HepG2 (cell line): Measurements from ENCODE around the gene CAPZA2. TPM values are rescaled to one million over a fixed set of nuclear protein-coding genes. Genes with fewer than 3 reads are reported as not detected.
A peak's percentile ranks its signal among the peaks of the same experiment; 100 is the strongest.

Experiments used
- BRF2 ChIP-seq: sonication (generic); formaldehyde crosslinking; IDR thresholded peaks from 2 replicates; pipeline ENCODE4 v1.8.1; 2022; ENCODE audit warnings: mild to moderate bottlenecking, missing genetic modification reagents
- CHCHD3 ChIP-seq: sonication (generic); formaldehyde crosslinking; IDR thresholded peaks from 2 replicates; pipeline ENCODE4 v1.8.0; 2022; ENCODE audit warnings: mild to moderate bottlenecking, missing genetic modification reagents, moderate library complexity
- GATAD2A ChIP-seq: IDR thresholded peaks from 2 replicates; pipeline ENCODE4 v1.6.1; 2016
- HCFC1 ChIP-seq: fragments of 150-350 bp; IDR thresholded peaks from 2 replicates; pipeline ENCODE4 v1.6.1; 2014; ENCODE audit warnings: low read depth, low read length
- HMG20B ChIP-seq: conservative IDR thresholded peaks from 2 replicates; pipeline ENCODE4 v1.6.1; 2016; ENCODE audit warnings: missing genetic modification reagents, missing compliant biosample characterization
- HNRNPLL ChIP-seq: fragments of 200-400 bp; formaldehyde crosslinking; IDR thresholded peaks from 2 replicates; pipeline ENCODE4 v1.6.1; 2017; ENCODE audit warnings: mild to moderate bottlenecking, low read depth, low read length; ENCODE audit not compliant: poor library complexity, severe bottlenecking
- JARID2 ChIP-seq: sonication (generic); formaldehyde crosslinking; IDR thresholded peaks from 2 replicates; pipeline ENCODE4 v1.8.1; 2023; ENCODE audit warnings: missing genetic modification reagents, inconsistent platforms; ENCODE audit not compliant: insufficient replicate concordance
- MTA3 ChIP-seq: sonication (generic); formaldehyde crosslinking; IDR thresholded peaks from 2 replicates; pipeline ENCODE4 v1.4.0; 2020; ENCODE audit warnings: missing genetic modification reagents
- NFKBIZ ChIP-seq: IDR thresholded peaks from 2 replicates; pipeline ENCODE4 v1.6.1; 2018; ENCODE audit warnings: missing genetic modification reagents, missing compliant biosample characterization
- SKIL ChIP-seq: sonication (generic); formaldehyde crosslinking; IDR thresholded peaks from 2 replicates; pipeline ENCODE4 v1.8.0; 2022; ENCODE audit warnings: missing genetic modification reagents, mild to moderate bottlenecking, moderate library complexity, borderline replicate concordance
- TEAD3 ChIP-seq: optimal IDR thresholded peaks from 2 replicates; pipeline ENCODE3; 2016; ENCODE audit warnings: borderline replicate concordance
- USF2 ChIP-seq, 2 experiments: sonication (generic) in 1 of 2; formaldehyde crosslinking in 1 of 2; IDR thresholded peaks; 2 replicates each; pipeline versions ENCODE4 v1.5.1 to v1.6.1; 2011 to 2020; ENCODE audit warnings: borderline replicate concordance in 1 of 2, low read depth in 1 of 2, low read length in 1 of 2, mild to moderate bottlenecking in 1 of 2, missing genetic modification reagents in 1 of 2, moderate library complexity in 1 of 2
- XRCC5 ChIP-seq: fragments of 200-400 bp; formaldehyde crosslinking; optimal IDR thresholded peaks from 2 replicates; pipeline ENCODE3; 2017; ENCODE audit warnings: mild to moderate bottlenecking, low read length
- YEATS4 ChIP-seq: sonication (generic); formaldehyde crosslinking; IDR thresholded peaks from 2 replicates; pipeline ENCODE4 v1.4.0; 2020; ENCODE audit warnings: missing genetic modification reagents, borderline replicate concordance
- ZBTB44 ChIP-seq: sonication (generic); formaldehyde crosslinking; IDR thresholded peaks from 2 replicates; pipeline ENCODE4 v1.4.0; 2020; ENCODE audit warnings: missing genetic modification reagents
- ZFP37 ChIP-seq: sonication (generic); formaldehyde crosslinking; IDR thresholded peaks from 2 replicates; pipeline ENCODE4 v1.4.0; 2020; ENCODE audit warnings: missing genetic modification reagents, borderline replicate concordance
- ZNF251 ChIP-seq: sonication (generic); formaldehyde crosslinking; IDR thresholded peaks from 2 replicates; pipeline ENCODE4 v1.9.0; 2021; ENCODE audit warnings: mild to moderate bottlenecking, missing genetic modification reagents
- ZNF441 ChIP-seq: sonication (generic); formaldehyde crosslinking; IDR thresholded peaks from 2 replicates; pipeline ENCODE4 v1.7.0; 2021; ENCODE audit warnings: missing genetic modification reagents, borderline replicate concordance
- ZNF652 ChIP-seq: IDR thresholded peaks from 2 replicates; pipeline ENCODE4 v1.6.1; 2016; ENCODE audit warnings: low read depth, borderline replicate concordance
- ZNF883 ChIP-seq: sonication (generic); formaldehyde crosslinking; IDR thresholded peaks from 2 replicates; pipeline ENCODE4 v1.5.1; 2020; ENCODE audit warnings: mild to moderate bottlenecking, missing genetic modification reagents; ENCODE audit errors: not compliant biosample characterization
- polyA plus RNA-seq, 8 experiments: library from polyadenylated mRNA; depleted of rRNA in 3 of 8; stranded (reverse) in 7 of 8; unstranded in 1 of 8; fragments of >200 nt; fragmentation: Illumina TruSeq in 4 of 8; extraction: Trizol in 4 of 8; gene quantifications; 2 replicates each; pipeline versions ENCODE4 v1.2.1 to v1.2.3, GENCODE V29; 2011 to 2016; ENCODE audit warnings: low read depth in 4 of 8, missing spikeins in 1 of 8, mixed read lengths in 1 of 8; ENCODE audit not compliant: insufficient read depth in 1 of 8
- total RNA-seq, 5 experiments: library from RNA; depleted of rRNA; stranded (reverse); fragments of >200 nt; fragmentation: Illumina TruSeq; extraction: Trizol; gene quantifications; 2 replicates each; pipeline ENCODE4 v1.2.3, GENCODE V29; 2016; ENCODE audit warnings: low read depth in 1 of 5

Gene CAPZA2
- total and polyA plus RNA-seq, 2 of the 13 experiments (the other 11 are each of a cell fraction or from before 2014, with no cell fraction given): 38.4 to 199 TPM

- TF ChIP-seq BRF2 (CRISPR knock-in tag): no peak
- 0 out of 2 replicates have a peak, but pooled peaks have one; percentile 37 for TF ChIP-seq GATAD2A
- TF ChIP-seq CHCHD3 (CRISPR knock-in tag): no peak
- no peak for TF ChIP-seq ZFP37 (CRISPR knock-in tag)
- no peak for TF ChIP-seq ZNF251 (CRISPR knock-in tag)
- peak; percentile 22; the same call in 1 of the 2 replicates for TF ChIP-seq YEATS4 (CRISPR knock-in tag)
- TF ChIP-seq NFKBIZ: 0 out of 2 replicates have a peak, but pooled peaks have one; percentile 6
- no peak for TF ChIP-seq ZNF441 (CRISPR knock-in tag)
- peak; percentile 56; the same call in 1 of the 2 replicates for TF ChIP-seq HMG20B (CRISPR knock-in tag)
- peak; percentile 6 for TF ChIP-seq HNRNPLL
- TF ChIP-seq MTA3 (CRISPR knock-in tag): no peak
- no peak for TF ChIP-seq ZNF883 (CRISPR knock-in tag)
- TF ChIP-seq ZNF652 (CRISPR knock-in tag): peak; percentile 44; the same call in 1 of the 2 replicates
- TF ChIP-seq XRCC5: peak; percentile 29
- TF ChIP-seq TEAD3 (CRISPR knock-in tag): no peak
- no peak for TF ChIP-seq JARID2 (CRISPR knock-in tag)
- TF ChIP-seq SKIL (CRISPR knock-in tag): no peak
- TF ChIP-seq HCFC1: no peak
- TF ChIP-seq USF2 (IDR thresholded peaks at IDR 0.05; ENCODE audit: low read depth, low read length): peak; percentile 30; the same call in 1 of the 2 replicates
- no peak; the same call in 1 of the 2 replicates for TF ChIP-seq USF2 (CRISPR knock-in tag; IDR thresholded peaks at IDR 0.05; ENCODE audit: borderline replicate concordance)
- TF ChIP-seq ZBTB44: no peak
Observed at GRCh38 chr7:116952635-116953371, 90.4 kb downstream of the CAPZA2 start (continued).
